Measurements from ENCODE around the gene PLPPR5.

Gene PLPPR5

DNA sequence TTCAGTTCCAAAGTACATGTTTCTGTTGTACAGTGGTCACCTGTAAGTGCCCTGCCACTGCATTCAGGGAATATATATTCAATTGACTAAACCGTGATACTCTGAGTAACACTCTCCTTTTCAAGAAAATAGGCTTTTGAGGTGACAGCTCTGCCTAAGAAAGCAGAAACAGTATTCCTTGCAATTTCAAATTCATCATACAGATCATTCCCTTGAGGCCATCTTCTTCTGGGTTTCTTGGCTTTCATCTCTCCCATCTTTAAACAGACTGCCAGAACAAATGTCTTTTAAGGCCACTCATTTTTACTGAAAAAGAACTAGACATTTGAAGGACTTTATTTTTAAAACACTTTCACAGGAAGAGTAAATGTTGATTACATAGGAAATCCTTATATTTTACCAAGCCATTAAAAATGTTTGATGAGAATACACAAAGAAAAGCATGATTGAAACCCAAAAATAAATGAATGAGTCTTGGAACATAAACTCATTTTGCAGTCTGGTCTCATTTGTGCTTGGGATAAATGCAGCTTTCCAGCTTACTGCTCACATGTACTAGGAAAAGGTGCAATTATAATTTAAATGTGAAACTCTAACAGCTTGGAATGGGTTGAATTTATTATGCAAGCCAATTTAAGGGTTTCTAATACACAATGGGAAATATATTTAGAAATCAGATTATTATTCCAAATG lies 34.7 kb downstream of the PLPPR5 start:
- DNase-seq (ENCODE audit: low read depth in 2 of 2): no peak

DNA sequence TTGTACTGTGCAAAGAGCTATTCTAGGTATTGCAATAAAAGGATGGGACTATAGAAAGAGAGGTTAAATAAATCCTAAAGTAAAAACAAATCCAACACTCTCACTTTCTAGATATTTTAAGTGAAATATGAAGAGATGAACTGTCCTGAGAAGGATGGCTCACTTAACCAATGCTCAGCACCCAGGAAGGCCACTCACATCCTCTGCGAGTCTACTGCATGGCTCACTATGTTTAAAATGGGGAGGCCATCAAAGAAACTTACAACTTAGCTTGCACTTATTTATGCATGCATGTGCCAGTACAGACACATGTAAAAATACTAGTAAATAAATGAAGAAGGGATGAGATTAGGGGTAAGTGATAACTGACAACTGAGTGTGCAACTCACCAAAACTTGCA lies 37.5 kb downstream of the PLPPR5 start:
- no peak for DNase-seq (ENCODE audit: low read depth in 2 of 2)

DNA sequence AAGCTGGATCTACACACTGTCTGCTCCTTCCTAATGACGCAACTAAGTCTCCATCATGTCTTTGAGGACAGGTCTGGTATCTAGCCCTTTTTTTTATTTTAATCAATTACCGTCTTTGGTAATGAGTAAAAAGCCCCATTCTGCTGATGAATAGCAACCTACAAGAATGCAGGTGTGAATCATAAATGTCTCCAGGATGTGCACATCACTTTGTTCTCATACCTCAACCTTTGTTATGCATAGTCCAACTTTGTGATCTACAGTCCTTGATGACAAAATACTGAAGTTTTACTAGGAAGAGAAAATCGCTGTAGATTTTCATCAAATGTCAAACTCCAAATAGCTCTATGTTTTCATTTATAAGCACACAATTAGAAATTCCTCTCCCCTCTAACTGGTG lies 39.3 kb downstream of the PLPPR5 start:
- DNase-seq (ENCODE audit: low read depth in 2 of 2): no peak

DNA sequence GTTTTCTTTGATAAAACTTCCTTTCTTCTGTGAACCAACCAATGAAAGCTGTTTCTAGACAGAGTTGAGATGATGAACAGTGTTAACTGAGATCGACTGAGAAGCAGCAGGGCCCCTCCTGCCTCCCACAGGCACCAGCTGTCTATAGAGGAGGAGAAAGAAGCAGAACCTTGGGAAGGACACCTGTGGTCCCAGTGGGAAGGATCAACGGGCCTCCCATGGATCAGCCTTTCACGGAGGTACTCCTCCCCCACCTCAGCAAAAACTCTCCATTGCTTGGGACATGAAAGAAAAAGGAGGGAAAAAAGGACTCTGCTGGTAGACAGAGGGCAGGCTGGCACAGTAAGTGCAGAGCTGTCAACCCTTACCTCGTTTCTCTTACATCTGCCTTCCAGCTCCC lies 40.5 kb downstream of the PLPPR5 start:
- no peak for DNase-seq (ENCODE audit: low read depth in 2 of 2)

DNA sequence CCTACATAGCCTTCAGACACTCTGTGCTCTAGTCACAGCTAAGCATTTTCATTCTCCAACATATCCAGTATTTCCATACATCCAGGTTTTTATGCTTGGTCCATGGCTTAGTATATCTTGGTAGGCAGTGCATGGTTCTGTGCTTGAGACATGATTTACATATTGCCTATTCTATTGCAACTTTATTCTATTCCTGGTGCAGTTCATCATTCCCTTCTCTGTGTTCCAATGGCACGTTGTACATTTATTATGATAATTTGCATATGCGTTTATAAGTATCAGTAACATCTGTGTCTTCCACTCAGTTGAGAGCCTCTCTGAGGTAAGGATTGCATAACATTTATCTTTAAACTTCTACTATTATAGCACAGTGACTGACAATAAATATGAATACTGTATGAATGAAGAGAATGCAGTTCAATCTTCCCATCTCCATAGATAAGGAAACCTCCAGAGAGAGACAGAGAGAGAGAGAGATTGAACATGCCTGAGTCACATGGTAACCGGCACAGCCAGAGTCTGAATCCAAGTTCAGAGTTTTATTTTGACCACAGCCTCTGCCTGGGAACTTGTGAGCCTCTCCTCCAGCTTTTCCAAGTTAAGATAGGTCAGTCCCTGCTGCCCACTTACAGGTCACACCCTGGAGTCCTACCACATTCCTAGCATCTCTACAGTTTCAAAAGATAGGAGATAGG lies 41.5 kb downstream of the PLPPR5 start:
- DNase-seq (ENCODE audit: low read depth in 2 of 2): no peak

DNA sequence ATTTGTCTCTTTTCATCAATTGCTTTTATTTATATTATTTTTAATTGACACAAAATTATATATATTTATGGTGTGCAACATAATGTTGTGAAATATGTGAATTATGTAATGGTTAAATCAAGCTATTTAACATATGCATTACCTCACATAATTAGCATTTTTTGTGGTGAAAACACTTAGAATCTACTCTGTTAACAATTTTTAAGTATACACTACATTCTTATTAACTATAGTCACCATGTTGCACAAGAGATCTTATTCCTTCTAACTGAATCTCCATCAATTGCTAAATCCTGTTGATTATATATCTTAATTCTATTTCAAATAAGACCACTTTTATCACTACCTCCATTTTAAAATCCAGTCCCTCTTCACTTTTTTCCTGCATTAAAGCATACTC lies 42.5 kb downstream of the PLPPR5 start:
- no peak for DNase-seq (ENCODE audit: low read depth in 2 of 2)

DNA sequence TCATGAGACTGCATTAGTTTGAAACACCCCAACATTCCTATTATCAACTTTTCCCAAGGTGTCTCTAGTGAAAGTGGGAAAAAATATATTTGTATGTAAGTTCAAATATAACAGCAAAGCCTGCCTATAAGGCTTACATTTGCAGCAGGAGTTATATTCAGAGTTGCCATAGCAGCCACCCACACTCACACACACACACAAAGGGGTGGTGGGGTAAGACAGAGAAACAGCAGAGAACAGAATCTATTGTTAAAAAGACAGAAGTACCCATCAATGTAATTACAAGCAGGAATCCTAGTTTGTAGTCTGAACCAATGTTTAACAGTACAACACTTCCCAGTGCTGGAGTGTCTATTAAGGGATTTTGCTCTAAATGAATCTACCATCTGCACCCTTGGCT lies 55.0 kb downstream of the PLPPR5 start:
- DNase-seq (ENCODE audit: low read depth in 2 of 2): no peak

DNA sequence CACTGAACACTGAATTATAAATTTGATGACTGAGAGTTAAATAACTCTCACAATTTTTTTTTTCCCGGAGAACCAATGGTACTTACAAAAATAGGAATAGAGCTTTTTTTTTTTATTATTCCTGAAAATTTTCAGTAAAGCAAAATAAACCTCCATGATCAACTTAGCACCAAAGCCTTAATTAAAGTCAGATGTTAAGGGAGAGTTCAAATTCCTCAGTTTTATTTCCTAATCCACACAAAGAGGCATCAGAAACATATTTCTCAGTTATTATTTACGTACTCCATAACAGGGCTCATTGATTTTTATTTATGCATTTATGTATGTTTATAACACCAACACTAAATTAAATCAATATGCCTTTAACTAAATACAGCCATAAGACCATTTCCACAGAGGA lies 55.5 kb downstream of the PLPPR5 start:
- no peak for DNase-seq (ENCODE audit: low read depth in 2 of 2)

DNA sequence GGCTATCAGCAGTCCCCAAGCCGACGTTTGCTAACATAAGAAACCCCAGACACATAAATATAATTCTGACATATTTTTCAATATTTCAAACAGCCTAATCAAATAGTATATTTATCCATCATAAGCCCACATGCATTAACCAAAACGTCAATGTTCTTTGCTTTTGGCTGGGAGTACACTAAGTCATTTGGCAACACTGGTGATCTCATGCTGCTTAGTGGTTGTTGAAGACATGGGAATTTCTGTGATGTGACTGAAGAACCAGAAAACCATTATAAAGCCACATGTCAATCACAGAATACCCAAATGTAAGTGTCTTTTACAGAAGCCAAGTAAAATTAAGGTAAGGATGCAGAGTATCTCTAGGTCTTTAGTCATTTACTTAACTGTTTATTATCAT lies 57.6 kb downstream of the PLPPR5 start:
- DNase-seq (ENCODE audit: low read depth in 2 of 2): no peak

DNA sequence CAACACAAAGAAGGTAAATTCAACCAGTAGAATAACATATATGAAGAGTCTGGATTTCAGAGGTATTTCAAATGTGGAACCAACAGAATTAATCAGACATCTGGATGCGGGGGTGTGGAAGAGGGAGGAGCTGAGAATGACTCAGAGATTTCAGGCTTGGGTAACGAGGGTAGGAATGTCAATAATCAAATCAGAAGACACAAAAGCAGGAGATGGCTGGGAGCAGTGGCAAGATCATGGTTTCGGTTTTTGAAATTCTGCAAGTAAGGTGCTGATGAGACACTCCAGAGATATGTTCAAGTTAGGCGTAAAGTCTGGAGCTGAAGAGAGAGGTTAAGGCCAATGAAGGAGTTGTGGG lies 64.0 kb downstream of the PLPPR5 start:
- DNase-seq (ENCODE audit: low read depth in 2 of 2): peak in 1 of 2 experiments; percentile 1

DNA sequence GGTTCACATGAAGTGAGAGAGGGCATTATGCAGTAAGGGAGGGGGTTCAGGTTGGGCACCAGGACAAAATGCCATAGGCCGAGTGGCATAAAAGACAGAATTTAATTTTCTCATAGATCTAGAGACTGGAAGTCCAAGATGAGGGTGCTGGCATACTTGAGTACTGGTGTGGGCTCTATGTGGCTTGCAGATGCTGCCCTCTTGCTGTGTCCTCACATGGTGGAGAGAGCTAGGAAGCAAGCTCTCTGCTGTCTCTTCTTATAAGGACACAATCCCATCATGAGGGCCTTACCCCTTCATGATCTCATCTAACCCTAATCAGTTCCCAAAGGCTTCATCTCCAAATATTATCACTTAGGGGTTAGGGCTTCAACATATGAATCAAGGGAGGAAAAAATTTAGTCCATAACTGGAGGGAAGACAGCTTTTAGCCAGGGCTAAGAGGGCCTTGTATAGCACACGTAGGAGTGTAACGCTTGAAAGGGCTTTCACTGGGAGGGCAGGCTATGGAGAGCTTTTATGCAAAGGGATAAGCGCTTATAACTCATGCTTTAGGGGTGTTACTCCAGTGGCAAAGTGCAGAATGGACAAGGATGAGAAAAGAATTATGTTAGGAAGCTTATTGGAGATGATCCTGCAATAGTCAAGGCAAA lies 64.5 kb downstream of the PLPPR5 start:
- DNase-seq (ENCODE audit: low read depth in 2 of 2): no peak

DNA sequence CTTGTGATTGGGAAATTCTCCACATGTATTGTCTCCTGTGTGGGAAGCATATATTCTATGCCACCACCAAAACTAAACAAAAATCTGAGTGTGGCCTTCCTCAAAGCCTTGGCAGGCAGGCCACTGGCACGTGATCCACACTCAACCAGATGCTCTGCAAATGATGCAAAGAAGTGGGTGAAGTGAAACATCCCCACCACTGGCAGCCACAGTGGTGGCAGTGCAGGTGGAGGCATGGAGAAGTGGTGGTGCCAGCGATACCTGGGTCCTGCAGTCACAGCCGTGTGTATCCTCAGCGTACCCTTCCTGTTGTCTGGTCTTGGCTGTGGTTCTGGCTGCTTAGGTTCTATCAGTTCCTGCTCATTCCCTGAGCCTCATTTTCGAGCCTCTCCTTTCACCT lies 65.2 kb downstream of the PLPPR5 start:
- no peak for DNase-seq (ENCODE audit: low read depth in 2 of 2)

DNA sequence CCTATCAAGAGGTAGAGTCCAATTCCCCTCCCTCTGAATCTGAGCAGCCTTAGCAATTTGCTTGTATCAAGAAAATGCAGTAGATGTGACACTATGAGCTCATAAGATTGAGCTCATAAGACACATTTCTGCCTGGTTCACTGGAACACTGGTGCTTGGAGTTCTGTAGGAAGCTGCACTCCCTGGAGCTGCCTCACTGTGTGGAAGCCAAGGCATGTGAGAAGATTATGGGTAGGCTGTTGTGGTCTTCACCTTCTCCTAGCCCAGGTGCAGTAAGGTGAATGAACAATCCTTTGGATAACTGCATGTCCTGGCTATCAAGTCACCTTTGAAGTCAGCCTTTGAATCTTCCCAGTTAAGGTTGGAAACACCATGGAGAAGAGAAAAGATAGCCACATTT lies 67.3 kb downstream of the PLPPR5 start:
- no peak for DNase-seq (ENCODE audit: low read depth in 2 of 2)

DNA sequence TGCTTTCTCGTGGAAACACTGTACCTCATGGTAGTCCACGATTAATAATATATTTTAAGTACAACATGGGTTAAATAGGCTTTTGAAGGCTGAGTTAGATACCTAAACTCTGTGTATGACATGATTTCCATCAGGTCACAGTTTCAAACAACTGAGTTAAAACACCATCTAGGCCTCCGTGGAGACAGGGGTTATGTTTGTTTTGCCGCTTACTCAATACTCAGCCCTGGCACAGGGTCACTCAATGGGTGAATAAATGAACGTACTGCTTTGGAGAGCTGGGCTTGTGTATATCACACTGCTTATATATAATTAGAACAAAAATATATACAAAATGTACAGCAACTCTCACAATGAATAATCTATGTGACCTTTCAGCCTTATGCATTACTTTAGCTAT lies 72.5 kb downstream of the PLPPR5 start:
- no peak for DNase-seq (ENCODE audit: low read depth in 2 of 2)

DNA sequence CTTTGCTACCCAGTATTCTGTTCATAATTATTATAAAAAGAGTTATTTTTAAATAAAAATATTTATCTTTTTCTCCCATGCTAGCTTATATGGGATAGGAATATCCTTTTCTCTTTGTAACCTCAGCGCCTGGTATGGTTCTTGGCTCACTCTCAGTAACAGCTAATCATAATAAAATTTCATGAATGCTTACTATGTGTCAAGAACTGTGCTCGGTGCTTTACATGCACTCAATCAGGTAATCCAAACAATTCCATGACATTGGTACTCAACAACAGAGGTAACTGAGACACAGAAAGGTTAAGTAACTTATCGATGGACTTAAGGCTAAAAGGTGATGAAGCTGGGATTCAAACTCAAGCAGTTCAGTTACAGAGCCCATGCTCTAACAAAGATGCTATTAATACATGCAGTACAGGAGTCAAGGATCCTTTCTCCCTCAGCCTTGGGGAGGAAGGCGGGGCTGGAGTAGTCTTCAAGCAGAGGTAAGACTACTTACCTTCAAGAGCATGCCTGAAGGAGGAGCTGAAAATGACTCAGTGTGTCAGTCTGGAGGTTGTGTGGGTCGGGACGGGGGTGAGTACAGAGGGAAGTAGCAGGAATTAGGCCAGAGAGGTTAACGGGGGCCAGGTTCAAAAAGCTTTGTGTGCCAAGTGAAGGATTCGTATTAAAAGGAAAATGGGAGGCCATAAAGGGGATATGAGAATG lies 73.4 kb downstream of the PLPPR5 start:
- DNase-seq (ENCODE audit: low read depth in 2 of 2): no peak

DNA sequence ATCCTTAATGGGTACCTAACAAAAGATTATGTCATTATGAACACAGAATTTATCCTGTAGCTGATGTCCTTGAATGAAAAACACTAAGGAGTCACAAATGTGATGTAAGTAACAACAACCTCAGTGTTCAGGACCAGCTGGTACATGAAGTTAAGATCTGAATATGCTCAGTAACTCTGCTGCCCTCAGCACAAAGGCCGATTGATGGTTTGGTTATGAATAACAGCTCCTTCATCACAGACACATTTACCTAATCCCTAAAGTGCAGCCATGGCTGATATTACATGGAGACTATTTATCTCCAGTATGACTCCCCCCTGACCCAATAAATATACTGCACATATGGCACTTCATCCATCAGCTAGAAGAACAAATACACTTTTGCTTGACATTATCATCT lies 75.2 kb downstream of the PLPPR5 start:
- DNase-seq (ENCODE audit: low read depth in 2 of 2): no peak

DNA sequence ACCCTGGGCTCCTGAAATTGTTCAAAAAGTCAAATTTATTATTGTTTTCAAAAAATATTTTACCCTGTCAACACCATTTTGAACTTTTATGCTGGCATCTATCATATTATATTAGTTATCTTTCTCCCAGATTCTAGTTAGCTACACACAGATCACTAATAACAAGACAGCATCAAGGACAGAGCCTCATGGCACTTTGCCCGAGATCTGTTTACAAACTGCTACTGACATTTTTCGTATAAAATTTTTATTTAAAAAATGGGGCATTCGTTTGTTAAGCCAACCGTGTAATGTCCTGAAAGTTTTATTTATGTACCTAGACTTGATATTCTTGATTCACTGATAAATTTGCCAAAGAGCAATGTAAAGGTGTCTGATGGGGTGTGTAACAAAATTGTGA lies 78.1 kb downstream of the PLPPR5 start:
- DNase-seq (ENCODE audit: low read depth in 2 of 2): no peak

DNA sequence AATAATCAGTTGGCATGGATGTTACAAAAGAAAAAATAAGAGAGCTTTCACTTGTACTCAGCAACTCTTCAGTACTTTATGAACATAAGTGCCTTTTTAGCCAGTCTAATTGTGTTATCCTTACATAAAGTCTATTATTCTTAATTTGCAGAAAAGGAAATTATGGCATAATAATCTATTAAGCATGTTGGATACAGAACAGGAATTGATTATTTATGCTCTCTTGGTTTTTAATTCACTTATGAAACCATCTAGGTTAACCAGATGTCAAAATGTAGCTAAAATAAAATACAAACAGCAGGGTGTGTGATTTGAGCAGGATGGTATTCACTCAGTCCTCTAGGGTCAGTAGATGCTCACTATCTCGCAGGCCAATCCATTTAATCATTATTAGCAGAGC lies 79.7 kb downstream of the PLPPR5 start:
- DNase-seq (ENCODE audit: low read depth in 2 of 2): no peak

DNA sequence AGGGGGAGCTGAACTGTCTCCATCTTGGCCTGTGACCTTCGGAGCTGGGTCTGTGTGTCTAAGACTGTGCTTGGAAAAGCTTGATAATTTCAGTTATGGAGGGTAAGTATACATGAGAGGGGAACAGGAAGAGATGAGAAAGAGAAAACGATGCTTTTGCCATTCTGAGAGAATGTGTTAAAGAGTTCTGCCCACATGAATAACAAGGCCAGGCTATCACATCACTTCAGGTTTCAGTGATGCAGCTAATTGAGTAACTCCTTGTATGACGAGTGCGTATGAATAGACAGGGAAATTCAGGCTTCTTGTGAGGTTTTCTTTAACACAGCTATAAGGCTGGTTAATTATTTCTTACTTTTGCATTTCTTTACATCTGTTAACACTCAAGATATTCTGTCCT lies 81.0 kb downstream of the PLPPR5 start:
- no peak for DNase-seq (ENCODE audit: low read depth in 2 of 2)

DNA sequence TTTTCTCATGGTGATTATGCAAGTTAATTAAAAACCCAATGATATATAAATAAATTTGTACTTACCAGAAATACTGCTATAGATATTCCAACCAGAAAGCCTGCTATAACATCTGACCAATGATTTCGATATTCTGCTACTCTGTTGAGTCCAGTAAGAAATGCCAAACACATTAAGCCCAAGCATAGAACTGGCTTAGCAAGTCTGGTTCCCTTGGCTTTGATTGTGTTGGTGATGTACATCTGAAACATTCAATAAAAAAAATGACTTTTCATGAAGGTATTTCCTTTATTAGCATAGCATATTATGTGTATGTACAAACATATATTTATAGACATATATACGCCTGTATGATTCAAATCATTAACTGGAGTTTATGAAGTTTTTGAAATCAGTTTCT lies 82.8 kb downstream of the PLPPR5 start:
- DNase-seq (ENCODE audit: low read depth in 2 of 2): no peak

DNA sequence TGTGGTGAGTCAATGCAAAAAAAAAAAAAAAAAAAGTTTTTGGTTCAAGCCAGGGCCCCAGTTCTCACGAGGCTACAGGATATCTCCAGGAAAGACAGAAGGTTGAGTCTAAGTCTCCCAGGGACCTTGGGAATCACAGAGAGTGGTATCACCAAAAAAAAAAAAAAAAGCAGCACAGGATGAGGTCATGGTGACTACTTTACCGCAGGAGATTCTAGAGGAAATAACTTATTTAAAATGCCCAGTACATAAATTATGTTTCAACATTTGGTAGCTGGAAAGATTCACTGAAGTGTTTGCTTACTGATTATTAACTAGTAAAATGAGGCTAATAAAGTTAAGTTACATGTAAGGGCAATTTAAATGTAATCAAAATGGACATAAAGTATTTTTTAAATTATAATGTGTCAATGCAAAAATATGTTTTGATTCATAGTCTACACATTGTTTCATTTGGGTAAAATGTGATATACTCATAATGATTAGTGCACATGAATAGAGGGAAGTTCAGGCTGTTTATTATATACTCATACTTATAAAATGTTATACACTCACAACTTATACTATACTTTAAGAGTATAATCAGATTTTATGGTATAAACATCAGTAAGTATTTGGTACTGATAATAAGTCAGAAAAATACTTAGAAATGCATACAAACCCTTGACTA lies 84.1 kb downstream of the PLPPR5 start:
- no peak for DNase-seq (ENCODE audit: low read depth in 2 of 2)

DNA sequence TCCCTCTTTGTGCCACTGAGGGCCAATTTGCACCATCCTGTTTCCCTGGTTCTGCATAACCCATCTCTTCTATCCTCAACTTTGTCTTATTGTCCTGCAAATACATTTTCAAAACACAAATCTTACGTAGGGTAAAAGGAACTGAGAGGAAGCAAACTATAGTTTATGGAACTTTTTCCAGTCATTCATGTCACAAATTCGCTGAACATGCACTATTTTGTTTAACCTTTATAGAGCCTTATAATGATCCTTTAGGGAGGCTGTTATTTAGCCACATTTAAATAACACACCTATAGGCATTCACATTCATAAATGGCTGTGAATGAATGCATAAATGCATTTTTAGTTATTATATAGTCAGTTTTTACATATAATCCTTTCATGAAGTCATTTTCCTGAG lies 85.0 kb downstream of the PLPPR5 start:
- DNase-seq (ENCODE audit: low read depth in 2 of 2): no peak
